Fibroblast of pulmonary artery (primary cell): ENCODE results near the gene MMADHC.
"Not testable (repeated sequence)": the region's sequence is repeated elsewhere in the genome, so short reads cannot be mapped to it uniquely, and the experiment has no call there.

Experiments used
- DNase-seq: peaks from one replicate; pipeline ENCODE4 v3.0.0-alpha.2; 2010; ENCODE audit warnings: low read depth
- H3K4me3 ChIP-seq: replicated peaks from 2 replicates; pipeline ENCODE4 v1.5.1; 2011; ENCODE audit warnings: low read depth, mild to moderate bottlenecking, control low read depth, low read length, moderate library complexity
- CTCF ChIP-seq: IDR thresholded peaks from 2 replicates; pipeline ENCODE4 v1.5.1; 2011; ENCODE audit warnings: mild to moderate bottlenecking, control low read depth, low read length, inconsistent platforms; ENCODE audit errors: missing control alignments

MMADHC gene

GRCh38 chr2:149568138-149568537 lies 19.4 kb downstream of the MMADHC start:
- H3K4me3 ChIP-seq, result no peak overlapping the region
- no peak for DNase-seq
- no peak for TF ChIP-seq CTCF

- TF ChIP-seq CTCF, result no peak
- DNase-seq, result no peak
- H3K4me3 ChIP-seq, result no peak overlapping the region
Observed at GRCh38 chr2:149566652-149567051, 20.9 kb downstream of the MMADHC start.

- DNase-seq, H3K4me3 ChIP-seq: not testable (repeated sequence)
Observed at GRCh38 chr2:149565625-149566024, 21.9 kb downstream of the MMADHC start.

GRCh38 chr2:149564983-149565382 lies 22.6 kb downstream of the MMADHC start:
- TF ChIP-seq CTCF, result no peak
- no peak overlapping the region for H3K4me3 ChIP-seq
- no peak for DNase-seq

GRCh38 chr2:149564097-149564496 lies 23.5 kb downstream of the MMADHC start:
- H3K4me3 ChIP-seq, result no peak overlapping the region
- TF ChIP-seq CTCF, result no peak
- DNase-seq, result no peak

GRCh38 chr2:149562324-149562723 lies 25.3 kb downstream of the MMADHC start:
- peak; percentile 25 for DNase-seq
- no peak overlapping the region for H3K4me3 ChIP-seq
- no peak for TF ChIP-seq CTCF

GRCh38 chr2:149561309-149561926 lies 26.2 kb downstream of the MMADHC start:
- H3K4me3 ChIP-seq, result no peak overlapping the region
- peak; percentile 76 for TF ChIP-seq CTCF
- DNase-seq, result peak; percentile 47
